Middle frontal gyrus (tissue), 1 donor: Measurements from ENCODE around the gene CEP164.

Experiments used
- DNase-seq: peaks from one replicate; pipeline ENCODE4 v3.0.0-alpha.2; 2015; ENCODE audit warnings: low spot score; ENCODE audit errors: extremely low spot score

The CEP164 gene

GRCh38 chr11:117327567-117328374, at the start of gene CEP164:
Gene CEP164 (plus strand): TSS chr11:117327854. CDS start chr11:117338587, 10,733 bp downstream.
- peak; percentile 96 for DNase-seq

GRCh38 chr11:117278347-117278746, 49.3 kb upstream of the CEP164 start:
- DNase-seq, result no peak

- DNase-seq, result no peak
Measured at GRCh38 chr11:117279711-117280376, 47.8 kb upstream of the CEP164 start.

GRCh38 chr11:117281159-117281558, 46.5 kb upstream of the CEP164 start:
- DNase-seq, result no peak

GRCh38 chr11:117281869-117282268, 45.8 kb upstream of the CEP164 start:
- no peak for DNase-seq

- no peak for DNase-seq
Measured at GRCh38 chr11:117282956-117283355, 44.7 kb upstream of the CEP164 start.

GRCh38 chr11:117284053-117284452, 43.6 kb upstream of the CEP164 start:
- DNase-seq, result no peak

- DNase-seq, result no peak
Measured at GRCh38 chr11:117286588-117286987, 41.1 kb upstream of the CEP164 start.

- DNase-seq, result no peak
Measured at GRCh38 chr11:117287668-117288067, 40.0 kb upstream of the CEP164 start.

- no peak for DNase-seq
Measured at GRCh38 chr11:117289795-117290194, 37.9 kb upstream of the CEP164 start.

GRCh38 chr11:117290809-117291396, 36.8 kb upstream of the CEP164 start, which contains the start of gene BACE1-AS:
Gene BACE1-AS (plus strand): TSS chr11:117291346.
- no peak for DNase-seq

GRCh38 chr11:117292616-117293015, 35.0 kb upstream of the CEP164 start:
- DNase-seq, result no peak

GRCh38 chr11:117295438-117296137, 32.1 kb upstream of the CEP164 start:
- DNase-seq, result peak; percentile 33

- DNase-seq, result no peak
Measured at GRCh38 chr11:117296881-117297280, 30.8 kb upstream of the CEP164 start.

- DNase-seq, result no peak
Measured at GRCh38 chr11:117298195-117298594, 29.5 kb upstream of the CEP164 start.

- DNase-seq, result no peak
Measured at GRCh38 chr11:117299351-117300282, 28.0 kb upstream of the CEP164 start.

- DNase-seq, result no peak
Measured at GRCh38 chr11:117300283-117300663, 27.4 kb upstream of the CEP164 start.

- no peak for DNase-seq
Measured at GRCh38 chr11:117300773-117301172, 26.9 kb upstream of the CEP164 start.

GRCh38 chr11:117302228-117302627, 25.4 kb upstream of the CEP164 start:
- DNase-seq, result no peak

GRCh38 chr11:117303101-117303500, 24.6 kb upstream of the CEP164 start:
- no peak for DNase-seq
